Activated naive CD4-positive, alpha-beta T cell treated with anti-CD3 and anti-CD28 coated beads, Interleukin-2, amount 10 ng/mL, durations not matched to agents 7 days and 5 days (primary cell): ENCODE data around the gene TMEM244.
"Not testable (repeated sequence)": the region's sequence is repeated elsewhere in the genome, so short reads cannot be mapped to it uniquely, and the experiment has no call there.

Experiments
- CTCF ChIA-PET: fragments of 350-600 bp; sonication (Branson Sonifier 250); formaldehyde crosslinking; loops from one replicate; lab custom pipeline; 2021; ENCODE audit warnings: antibody characterized with exemption; lab: Charles Lee
- DNase-seq: peaks from one replicate; pipeline ENCODE4 v3.0.0-alpha.2; 2020
- H3K27ac Mint-ChIP-seq: one replicate; pipeline ENCODE4 v1.8.0; 2021; ENCODE audit warnings: mild to moderate bottlenecking, moderate library complexity, mixed read lengths
- H3K27me3 Mint-ChIP-seq: one replicate; pipeline ENCODE4 v1.8.0; 2021; ENCODE audit warnings: mild to moderate bottlenecking, mixed read lengths
- H3K36me3 Mint-ChIP-seq: one replicate; pipeline ENCODE4 v1.8.0; 2021; ENCODE audit warnings: mixed read lengths
- H3K4me1 Mint-ChIP-seq: one replicate; pipeline ENCODE4 v1.8.0; 2021; ENCODE audit warnings: mixed read lengths
- H3K4me3 Mint-ChIP-seq: one replicate; pipeline ENCODE4 v1.8.0; 2021; ENCODE audit warnings: mild to moderate bottlenecking, moderate library complexity, mixed read lengths
- H3K9me3 Mint-ChIP-seq: one replicate; pipeline ENCODE4 v1.8.0; 2021; ENCODE audit warnings: mixed read lengths

Gene TMEM244

GRCh38 chr6:129857838-129858237, 3.3 kb downstream of the TMEM244 start:
- no peak overlapping the region for H3K27ac Mint-ChIP-seq
- no peaks in the 10 kb centered on the region for H3K36me3 Mint-ChIP-seq
- H3K4me1 Mint-ChIP-seq, result peaks cover 9% of the 10 kb centered on the region
- CTCF ChIA-PET, result no interaction called here
- peaks cover under 1% of the 10 kb centered on the region for H3K27me3 Mint-ChIP-seq
- no peak overlapping the region for H3K4me3 Mint-ChIP-seq
- no peak for DNase-seq
- no peaks in the 10 kb centered on the region for H3K9me3 Mint-ChIP-seq

- no peak for DNase-seq
- no peaks in the 10 kb centered on the region for H3K36me3 Mint-ChIP-seq
- CTCF ChIA-PET, result no interaction called here
Observed at GRCh38 chr6:129853996-129854711, 7.0 kb downstream of the TMEM244 start.

GRCh38 chr6:129852257-129852858, 8.8 kb downstream of the TMEM244 start:
- Mint-ChIP-seq H3K9me3 (no peaks in the 10 kb centered on the region), H3K36me3 (no peaks in the 10 kb centered on the region), H3K27ac (no peak overlapping the region), H3K27me3 (peaks cover 15% of the 10 kb centered on the region), H3K4me3 (no peak overlapping the region), H3K4me1 (no peaks in the 10 kb centered on the region)
- no peak for DNase-seq
- CTCF ChIA-PET, result no interaction called here

More at GRCh38 chr6:129853996-129854711, 7.0 kb downstream of the TMEM244 start:
- no peaks in the 10 kb centered on the region for H3K4me1 Mint-ChIP-seq
- H3K9me3 Mint-ChIP-seq, result no peaks in the 10 kb centered on the region
- no peak overlapping the region for H3K27ac Mint-ChIP-seq
- no peak overlapping the region for H3K4me3 Mint-ChIP-seq
- H3K27me3 Mint-ChIP-seq, result peaks cover 7% of the 10 kb centered on the region

GRCh38 chr6:129849456-129849855, 11.7 kb downstream of the TMEM244 start:
- DNase-seq, result no peak
- no peak overlapping the region for H3K4me3 Mint-ChIP-seq
- no peaks in the 10 kb centered on the region for H3K9me3 Mint-ChIP-seq
- no peaks in the 10 kb centered on the region for H3K36me3 Mint-ChIP-seq
- no peak overlapping the region for H3K27ac Mint-ChIP-seq
- H3K27me3 Mint-ChIP-seq, result peaks cover 17% of the 10 kb centered on the region
- no peaks in the 10 kb centered on the region for H3K4me1 Mint-ChIP-seq
- CTCF ChIA-PET, result no interaction called here

GRCh38 chr6:129846761-129847160, 14.4 kb downstream of the TMEM244 start:
- H3K27me3 Mint-ChIP-seq, result peaks cover 11% of the 10 kb centered on the region
- H3K36me3 Mint-ChIP-seq, result no peaks in the 10 kb centered on the region
- H3K4me3 Mint-ChIP-seq, result no peak overlapping the region
- H3K9me3 Mint-ChIP-seq, result no peaks in the 10 kb centered on the region
- H3K27ac Mint-ChIP-seq, result no peak overlapping the region
- no peaks in the 10 kb centered on the region for H3K4me1 Mint-ChIP-seq
- DNase-seq, result no peak
- CTCF ChIA-PET, result no interaction called here

- no peaks in the 10 kb centered on the region for H3K9me3 Mint-ChIP-seq
- DNase-seq, result no peak
- CTCF ChIA-PET, result no interaction called here
- no peak overlapping the region for H3K27ac Mint-ChIP-seq
- no peaks in the 10 kb centered on the region for H3K4me1 Mint-ChIP-seq
- no peaks in the 10 kb centered on the region for H3K36me3 Mint-ChIP-seq
- H3K27me3 Mint-ChIP-seq, result peaks cover 11% of the 10 kb centered on the region
- H3K4me3 Mint-ChIP-seq, result no peak overlapping the region
Observed at GRCh38 chr6:129845696-129846095, 15.4 kb downstream of the TMEM244 start.

- H3K27me3 Mint-ChIP-seq, result peaks cover 11% of the 10 kb centered on the region
- no peaks in the 10 kb centered on the region for H3K4me1 Mint-ChIP-seq
- CTCF ChIA-PET, result no interaction called here
- no peak overlapping the region for H3K4me3 Mint-ChIP-seq
- no peak for DNase-seq
- H3K9me3 Mint-ChIP-seq, result no peaks in the 10 kb centered on the region
- H3K27ac Mint-ChIP-seq, result no peak overlapping the region
- no peaks in the 10 kb centered on the region for H3K36me3 Mint-ChIP-seq
Observed at GRCh38 chr6:129844118-129844891, 16.8 kb downstream of the TMEM244 start.

GRCh38 chr6:129843573-129843972, 17.5 kb downstream of the TMEM244 start:
- H3K27me3 Mint-ChIP-seq, result peaks cover 11% of the 10 kb centered on the region
- no peak overlapping the region for H3K4me3 Mint-ChIP-seq
- no peaks in the 10 kb centered on the region for H3K4me1 Mint-ChIP-seq
- no peaks in the 10 kb centered on the region for H3K9me3 Mint-ChIP-seq
- no peak overlapping the region for H3K27ac Mint-ChIP-seq
- CTCF ChIA-PET, result no interaction called here
- no peak for DNase-seq
- H3K36me3 Mint-ChIP-seq, result no peaks in the 10 kb centered on the region

GRCh38 chr6:129842881-129843409, 18.2 kb downstream of the TMEM244 start:
- Mint-ChIP-seq H3K9me3 (no peaks in the 10 kb centered on the region), H3K36me3 (no peaks in the 10 kb centered on the region), H3K27me3 (peaks cover 9% of the 10 kb centered on the region), H3K4me1 (no peaks in the 10 kb centered on the region), H3K4me3 (no peak overlapping the region), H3K27ac (no peak overlapping the region)
- CTCF ChIA-PET, result no interaction called here
- DNase-seq, result no peak

- H3K36me3 Mint-ChIP-seq, result no peaks in the 10 kb centered on the region
- H3K4me1 Mint-ChIP-seq, result no peaks in the 10 kb centered on the region
- H3K9me3 Mint-ChIP-seq, result no peaks in the 10 kb centered on the region
- H3K27me3 Mint-ChIP-seq, result peaks cover 3% of the 10 kb centered on the region
- CTCF ChIA-PET, result no interaction called here
- no peak overlapping the region for H3K27ac Mint-ChIP-seq
- no peak overlapping the region for H3K4me3 Mint-ChIP-seq
- DNase-seq, result no peak
Observed at GRCh38 chr6:129842137-129842536, 19.0 kb downstream of the TMEM244 start.

GRCh38 chr6:129839562-129839961, 21.6 kb downstream of the TMEM244 start:
- H3K4me1 Mint-ChIP-seq, H3K9me3 Mint-ChIP-seq, H3K36me3 Mint-ChIP-seq, H3K4me3 Mint-ChIP-seq, DNase-seq, CTCF ChIA-PET, H3K27ac Mint-ChIP-seq, H3K27me3 Mint-ChIP-seq: not testable (repeated sequence)

- no peaks in the 10 kb centered on the region for H3K36me3 Mint-ChIP-seq
- DNase-seq, result no peak
- no peak overlapping the region for H3K4me3 Mint-ChIP-seq
- no peaks in the 10 kb centered on the region for H3K9me3 Mint-ChIP-seq
- no peak overlapping the region for H3K27ac Mint-ChIP-seq
- H3K27me3 Mint-ChIP-seq, result no peaks in the 10 kb centered on the region
- CTCF ChIA-PET, result no interaction called here
- H3K4me1 Mint-ChIP-seq, result no peaks in the 10 kb centered on the region
Observed at GRCh38 chr6:129835691-129836090, 25.4 kb downstream of the TMEM244 start.

- no peak for DNase-seq
- H3K36me3 Mint-ChIP-seq, result no peaks in the 10 kb centered on the region
- H3K4me1 Mint-ChIP-seq, result no peaks in the 10 kb centered on the region
- H3K27ac Mint-ChIP-seq, result no peak overlapping the region
- CTCF ChIA-PET, result interaction anchor here (0.6 kb wide), 1 partner anchor 581 kb away, joined by 3 read pairs; no protein-coding TSS in a partner anchor
- H3K27me3 Mint-ChIP-seq, result no peaks in the 10 kb centered on the region
- no peak overlapping the region for H3K4me3 Mint-ChIP-seq
- H3K9me3 Mint-ChIP-seq, result no peaks in the 10 kb centered on the region
Observed at GRCh38 chr6:129832299-129832698, 28.8 kb downstream of the TMEM244 start.

- H3K27ac Mint-ChIP-seq, result no peak overlapping the region
- CTCF ChIA-PET, result no interaction called here
- no peaks in the 10 kb centered on the region for H3K4me1 Mint-ChIP-seq
- H3K27me3 Mint-ChIP-seq, result no peaks in the 10 kb centered on the region
- no peaks in the 10 kb centered on the region for H3K36me3 Mint-ChIP-seq
- no peaks in the 10 kb centered on the region for H3K9me3 Mint-ChIP-seq
- no peak for DNase-seq
- no peak overlapping the region for H3K4me3 Mint-ChIP-seq
Observed at GRCh38 chr6:129828229-129828628, 32.9 kb downstream of the TMEM244 start.
